NCI-H82 treated with DMSO at 0.1 percent for 48 hours (cell line): Measurements from ENCODE around the gene CCZ1B.
A peak's percentile ranks its signal among the peaks of the same experiment; 100 is the strongest.
"Not testable (repeated sequence)": the region's sequence is repeated elsewhere in the genome, so short reads cannot be mapped to it uniquely, and the experiment has no call there.

Source experiments
- DNase-seq: peaks from one replicate; lab custom pipeline; 2025; ENCODE audit not compliant: unreplicated experiment; lab: John Stamatoyannopoulos, UW

The CCZ1B gene

GRCh38 chr7:6831018-6831725 lies 5.1 kb upstream of the CCZ1B start:
- DNase-seq, result no peak

GRCh38 chr7:6830026-6830425 lies 4.0 kb upstream of the CCZ1B start:
- DNase-seq, result not testable (repeated sequence)

GRCh38 chr7:6829616-6830015 lies 3.5 kb upstream of the CCZ1B start:
- not testable (repeated sequence) for DNase-seq

- peak; percentile 77 for DNase-seq
These were observed 1.1 kb upstream of the CCZ1B start for GRCh38 chr7:6827180-6827579.

- DNase-seq, result not testable (repeated sequence)
These were observed 594 bp downstream of the CCZ1B start for GRCh38 chr7:6825236-6826125.

- DNase-seq, result not testable (repeated sequence)
These were observed 4.5 kb downstream of the CCZ1B start for GRCh38 chr7:6821622-6822021.

GRCh38 chr7:6815470-6815869 lies 10.6 kb downstream of the CCZ1B start:
- not testable (repeated sequence) for DNase-seq

- DNase-seq, result not testable (repeated sequence)
These were observed 13.1 kb downstream of the CCZ1B start for GRCh38 chr7:6813011-6813410.

GRCh38 chr7:6807959-6808358 lies 18.1 kb downstream of the CCZ1B start:
- not testable (repeated sequence) for DNase-seq

- not testable (repeated sequence) for DNase-seq
These were observed 18.6 kb downstream of the CCZ1B start for GRCh38 chr7:6807393-6807918.

- DNase-seq, result not testable (repeated sequence)
These were observed 25.7 kb downstream of the CCZ1B start for GRCh38 chr7:6800331-6800730.

GRCh38 chr7:6799887-6800286 lies 26.2 kb downstream of the CCZ1B start:
- not testable (repeated sequence) for DNase-seq

- DNase-seq, result not testable (repeated sequence)
These were observed 28.0 kb downstream of the CCZ1B start for GRCh38 chr7:6798047-6798446.

GRCh38 chr7:6797218-6797617 lies 28.9 kb downstream of the CCZ1B start:
- not testable (repeated sequence) for DNase-seq

- DNase-seq, result not testable (repeated sequence)
These were observed 31.8 kb downstream of the CCZ1B start for GRCh38 chr7:6794276-6794675.

- not testable (repeated sequence) for DNase-seq
These were observed 33.8 kb downstream of the CCZ1B start for GRCh38 chr7:6792113-6792872.

- DNase-seq, result not testable (repeated sequence)
These were observed 36.7 kb downstream of the CCZ1B start for GRCh38 chr7:6789353-6789752.

- not testable (repeated sequence) for DNase-seq
These were observed 44.5 kb downstream of the CCZ1B start for GRCh38 chr7:6781581-6781980.

- not testable (repeated sequence) for DNase-seq
These were observed 64.9 kb downstream of the CCZ1B start for GRCh38 chr7:6761186-6761585.

GRCh38 chr7:6753964-6754363 lies 72.1 kb downstream of the CCZ1B start, which contains the start of gene RSPH10B2:
Gene RSPH10B2, plus strand, starts transcription at chr7:6754103. Its CDS starts 3,575 bp downstream, at chr7:6757678.
- DNase-seq, result not testable (repeated sequence)

GRCh38 chr7:6750173-6750572 lies 75.9 kb downstream of the CCZ1B start:
- not testable (repeated sequence) for DNase-seq
